Measurements from ENCODE around the gene C1orf198.

C1orf198 gene

DNA sequence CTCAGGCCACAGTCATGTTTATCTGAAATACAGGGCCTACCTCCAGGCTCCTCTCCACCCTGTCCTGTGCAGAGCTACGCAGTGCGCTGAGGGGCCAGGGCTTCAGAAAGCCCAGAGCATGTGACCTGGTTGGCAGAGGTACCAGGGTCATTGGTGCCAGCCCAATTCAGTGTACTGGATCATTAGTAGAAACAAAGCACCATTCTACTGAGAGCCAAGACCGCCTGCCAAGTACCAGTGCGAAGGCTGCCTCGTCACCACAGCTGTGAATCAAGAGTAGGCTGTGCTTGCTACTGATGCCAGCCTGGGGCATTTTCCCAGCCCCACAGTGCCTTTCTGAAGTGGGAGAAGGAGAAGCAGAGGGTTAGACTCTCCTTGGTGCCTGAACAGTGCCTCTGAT lies 61.3 kb downstream of the C1orf198 start:
- no peak for DNase-seq

DNA sequence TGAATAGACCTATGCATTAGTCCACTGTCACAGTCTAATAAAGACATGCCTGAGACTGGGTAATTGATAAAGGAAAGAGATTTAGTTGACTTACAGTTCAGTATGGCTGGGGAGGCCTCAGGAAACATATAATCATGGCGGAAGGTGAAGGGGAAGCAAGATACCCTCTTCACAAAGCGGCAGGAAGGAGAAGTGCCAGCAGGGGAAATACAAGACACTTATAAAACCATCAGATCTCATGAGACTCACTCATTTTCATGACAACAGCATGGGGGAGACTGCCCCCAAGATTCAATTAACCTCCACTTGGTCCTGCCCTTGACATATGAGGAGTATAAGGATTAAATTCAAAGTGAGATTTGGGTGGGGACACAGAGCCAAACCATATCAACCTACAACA lies 61.8 kb downstream of the C1orf198 start:
- no peak for DNase-seq

DNA sequence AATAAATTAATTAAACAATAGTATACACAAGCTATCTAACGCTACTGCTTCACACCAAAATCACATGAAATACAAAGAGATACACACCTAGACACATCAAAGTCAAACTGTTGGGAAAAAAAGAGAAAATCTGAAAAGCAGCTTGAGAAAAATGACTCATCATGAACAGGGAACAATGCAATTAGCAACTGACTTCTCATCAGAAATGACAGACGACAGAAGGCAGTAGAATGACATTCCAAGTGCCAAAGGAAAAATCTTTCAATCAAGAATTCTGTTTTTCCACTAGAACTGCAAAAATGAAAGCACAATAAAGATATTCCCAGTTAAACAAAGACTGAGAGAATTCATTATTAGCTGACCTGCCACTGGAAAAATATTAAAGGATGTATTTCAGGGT lies 63.9 kb downstream of the C1orf198 start:
- no peak for DNase-seq

DNA sequence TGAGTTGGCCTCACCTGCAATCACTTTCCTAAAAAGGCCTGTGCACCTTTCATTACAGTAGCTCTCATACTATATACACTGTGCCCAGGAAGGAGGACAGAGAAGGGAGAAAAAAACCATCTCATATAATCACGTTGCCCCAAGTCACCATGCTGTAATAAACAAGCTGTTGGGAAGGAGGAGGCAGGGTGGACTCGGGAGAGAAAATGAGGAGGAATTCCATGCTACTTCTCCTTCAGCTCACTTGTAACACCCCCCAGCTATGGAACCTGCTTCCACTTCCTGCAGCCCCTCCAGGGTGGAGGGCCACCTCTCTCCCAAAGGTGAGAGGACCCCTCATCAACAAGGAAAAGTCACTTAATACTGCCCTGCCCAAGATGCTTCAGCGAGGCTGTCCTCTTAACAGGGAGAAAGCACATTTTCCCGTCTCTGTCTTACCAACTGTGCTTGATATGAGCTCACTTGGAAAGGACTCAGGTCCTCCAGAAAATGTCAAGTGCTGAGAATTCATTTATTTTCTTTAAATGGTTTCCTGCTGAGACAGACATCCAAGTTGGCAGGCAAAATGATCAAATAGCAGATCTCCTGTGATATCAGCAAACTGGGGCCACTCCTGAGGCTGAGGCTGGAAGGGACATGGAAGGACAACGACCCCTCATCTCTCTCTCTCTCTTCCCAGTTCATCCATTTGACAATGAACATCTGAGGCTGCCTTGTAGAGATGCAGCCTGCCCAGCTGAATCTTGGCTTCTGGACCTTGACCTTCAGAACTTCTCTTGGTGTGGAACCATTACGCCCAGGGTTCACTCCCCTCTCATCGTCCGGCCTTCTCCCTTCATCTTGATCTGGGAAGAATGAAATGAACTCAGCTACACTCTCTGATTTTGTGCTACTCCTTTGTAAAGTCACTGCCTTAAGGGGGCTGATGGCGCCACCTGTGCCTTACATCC lies 67.2 kb downstream of the C1orf198 start:
- DNase-seq: no peak

DNA sequence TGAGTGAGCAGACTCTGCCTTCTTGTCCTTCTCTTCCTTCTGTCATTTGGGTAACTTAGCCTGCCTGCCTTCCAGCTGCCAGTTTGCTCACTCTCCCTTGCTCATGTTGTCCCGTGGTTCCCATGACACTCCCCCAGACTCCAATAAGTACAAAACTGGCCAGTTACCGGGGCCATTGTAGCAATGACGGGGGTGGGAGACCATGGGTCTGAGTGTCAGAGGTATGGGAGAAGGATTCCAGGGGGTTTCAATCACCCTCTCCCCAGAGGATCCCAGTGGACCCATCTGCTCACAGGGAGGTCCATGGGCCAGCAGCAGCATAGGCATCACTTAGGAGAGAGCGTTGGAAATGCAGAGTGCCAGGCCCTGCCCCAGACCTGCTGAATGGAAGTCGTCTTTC lies 69.8 kb downstream of the C1orf198 start:
- DNase-seq: no peak

DNA sequence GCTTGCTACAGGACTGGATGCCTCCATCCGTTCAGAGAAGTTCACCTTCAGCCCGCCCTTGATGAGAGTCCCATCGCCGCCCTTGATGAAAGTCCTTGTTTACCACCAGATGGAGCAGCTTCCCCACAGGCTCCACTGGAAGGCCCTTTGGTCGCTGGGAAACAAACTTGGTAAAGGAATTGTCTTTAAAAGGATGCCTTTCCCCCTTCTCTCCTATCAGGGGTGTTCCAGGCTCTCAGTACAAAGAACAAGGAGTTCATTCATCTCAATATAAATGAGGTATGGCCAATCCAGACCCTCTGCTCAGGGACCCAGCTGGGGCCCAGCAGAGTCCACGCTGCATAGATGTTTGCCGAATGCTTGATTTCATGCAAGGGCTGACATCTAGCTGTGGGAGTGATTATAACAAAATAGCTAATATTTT lies 70.4 kb downstream of the C1orf198 start:
- peak; percentile 31 for DNase-seq

DNA sequence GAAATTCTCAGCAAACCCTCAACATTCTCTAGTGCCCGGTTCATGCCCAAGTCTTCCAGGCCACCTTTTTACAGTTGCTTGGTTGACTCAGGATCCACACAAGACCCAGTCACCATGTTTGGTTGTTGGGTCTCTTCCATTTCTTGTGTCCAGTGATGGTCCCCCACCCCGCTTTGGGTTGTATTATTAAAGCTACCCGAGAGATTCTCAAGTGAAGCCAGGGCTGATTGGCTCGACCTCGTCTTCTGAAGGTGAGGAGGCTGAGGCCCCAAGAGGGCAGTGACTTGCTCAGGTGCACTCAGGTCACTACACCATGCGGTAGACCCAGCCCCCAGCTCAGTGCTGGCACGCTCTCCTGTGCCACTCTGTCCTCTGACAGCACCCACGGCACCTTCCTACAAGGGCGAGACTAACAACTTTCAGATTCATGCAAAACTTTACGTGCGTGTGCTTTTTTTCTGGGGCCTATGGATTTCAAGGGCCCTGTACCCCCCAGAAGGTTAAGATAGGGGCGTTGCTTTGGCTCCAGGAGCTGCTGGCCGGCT lies 70.9 kb downstream of the C1orf198 start:
- DNase-seq: no peak

DNA sequence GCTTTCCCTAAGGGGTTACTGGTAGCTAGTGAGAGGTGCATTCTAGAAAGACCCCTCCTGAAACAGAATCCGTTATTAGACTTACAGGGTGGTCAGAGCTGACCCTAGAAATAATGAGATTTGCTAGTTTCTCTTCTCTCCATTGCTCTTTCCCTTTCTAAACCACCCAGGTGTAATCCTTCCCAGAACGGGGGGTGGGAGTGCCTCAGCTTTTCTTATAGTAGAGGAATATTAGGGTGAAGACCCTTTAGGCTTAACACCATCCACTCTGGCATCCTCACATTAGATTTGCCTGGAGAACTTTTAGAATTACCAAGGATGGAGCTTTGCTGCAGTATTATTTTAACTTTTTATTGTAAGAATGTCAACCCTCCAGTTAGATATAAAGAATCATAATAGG lies 71.7 kb downstream of the C1orf198 start:
- no peak for DNase-seq

DNA sequence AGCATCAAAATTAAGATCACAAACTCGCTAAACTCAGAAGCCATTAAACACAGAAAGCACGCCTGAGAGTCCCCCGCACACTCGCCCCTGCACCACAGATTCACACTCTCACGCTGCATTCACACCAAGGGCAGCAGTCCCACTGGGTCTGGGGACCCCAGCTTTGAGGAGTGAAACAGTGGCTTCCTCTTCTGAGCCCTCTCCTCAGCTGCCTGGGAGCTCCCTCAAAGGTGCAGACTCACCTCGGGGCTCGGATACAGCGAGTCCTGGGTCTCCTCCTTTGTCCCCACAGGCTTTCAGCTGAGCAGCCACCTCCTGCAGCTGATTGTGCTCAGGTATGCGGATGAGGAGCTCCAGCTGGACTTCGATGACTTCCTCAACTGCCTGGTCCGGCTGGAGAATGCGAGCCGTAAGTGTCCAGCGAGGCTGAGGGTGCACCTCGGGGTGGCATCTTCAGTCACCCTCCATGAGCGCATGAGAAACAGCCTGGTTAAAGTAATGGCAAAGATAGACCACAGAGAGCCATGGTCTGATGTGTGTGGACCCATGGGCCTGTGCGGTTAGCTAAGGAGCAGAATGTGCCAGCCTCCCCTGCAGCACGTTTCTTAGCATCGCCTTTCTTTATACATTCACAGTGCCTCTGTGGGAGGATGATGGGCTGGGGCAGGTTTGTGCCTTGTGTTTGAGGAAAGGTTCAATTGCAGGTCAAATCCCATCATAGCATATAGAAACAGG lies 73.3 kb downstream of the C1orf198 start:
- DNase-seq: no peak

DNA sequence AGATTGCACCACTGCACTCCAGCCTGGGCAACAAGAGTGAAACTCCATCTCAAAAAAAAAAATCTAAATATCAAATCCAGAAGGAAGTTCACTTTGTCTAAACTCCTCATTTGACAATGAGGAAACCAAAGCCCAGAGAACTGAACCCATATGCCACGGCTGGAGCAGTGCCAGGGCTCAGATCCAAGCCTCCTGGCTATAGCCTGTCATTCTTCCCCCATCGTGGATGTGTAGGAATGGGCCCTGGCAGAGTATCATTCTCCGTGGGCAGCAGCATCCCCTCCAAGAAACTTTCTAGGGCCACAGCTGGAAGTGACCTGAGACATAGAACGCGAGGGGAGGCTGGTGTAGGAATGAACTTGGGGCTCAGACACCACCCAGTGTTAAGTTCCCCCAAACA lies 73.9 kb downstream of the C1orf198 start:
- DNase-seq: no peak

DNA sequence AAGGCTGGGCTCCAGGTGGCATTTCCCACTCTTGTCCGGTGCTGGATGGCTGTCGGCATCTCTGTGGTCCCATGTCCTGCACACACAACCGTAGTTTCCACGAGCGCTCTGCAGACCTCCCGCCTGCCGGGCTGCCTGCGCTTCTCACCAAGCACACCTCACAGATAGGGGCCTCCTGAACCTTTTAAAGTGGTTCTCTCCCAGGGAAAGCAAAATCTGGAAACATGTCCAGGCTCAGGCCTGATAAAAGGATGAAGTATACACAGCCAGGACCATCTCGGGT lies 74.9 kb downstream of the C1orf198 start:
- DNase-seq: no peak

DNA sequence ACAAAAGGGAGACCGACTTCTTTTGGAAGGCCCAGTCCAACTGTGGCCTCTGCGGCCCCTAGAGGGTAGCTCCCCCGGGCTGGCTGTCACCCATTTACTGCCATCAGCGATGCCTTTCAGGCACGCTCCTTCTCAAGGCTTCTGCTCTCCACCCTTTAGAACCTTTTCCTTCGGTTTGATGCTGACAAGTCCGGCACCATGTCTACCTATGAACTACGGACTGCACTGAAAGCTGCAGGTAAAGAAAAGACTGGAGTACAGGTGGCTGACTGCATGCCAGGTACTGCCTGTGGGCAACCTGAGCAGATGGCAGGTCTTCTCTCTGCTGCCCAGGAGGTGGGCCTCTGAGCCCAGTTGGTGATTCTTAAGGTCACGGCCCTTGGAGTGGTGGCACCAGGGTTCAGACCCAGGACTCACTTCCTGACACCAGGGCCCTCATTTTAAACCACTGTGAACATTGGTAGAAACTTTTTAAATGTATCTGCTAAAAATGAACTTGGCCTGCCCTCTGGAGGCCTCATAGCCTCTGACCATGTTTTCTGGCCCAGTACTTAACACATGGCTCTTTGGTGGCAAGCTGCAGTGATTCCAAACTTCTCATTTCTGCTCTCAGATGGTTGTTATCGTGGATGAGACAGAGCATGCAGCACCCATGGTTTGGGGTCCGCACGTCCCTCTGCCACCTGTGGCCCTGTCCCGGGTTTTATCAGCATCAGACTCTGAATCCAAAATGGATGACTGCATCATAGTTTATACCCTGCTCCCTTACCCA lies 75.4 kb downstream of the C1orf198 start:
- no peak for DNase-seq

DNA sequence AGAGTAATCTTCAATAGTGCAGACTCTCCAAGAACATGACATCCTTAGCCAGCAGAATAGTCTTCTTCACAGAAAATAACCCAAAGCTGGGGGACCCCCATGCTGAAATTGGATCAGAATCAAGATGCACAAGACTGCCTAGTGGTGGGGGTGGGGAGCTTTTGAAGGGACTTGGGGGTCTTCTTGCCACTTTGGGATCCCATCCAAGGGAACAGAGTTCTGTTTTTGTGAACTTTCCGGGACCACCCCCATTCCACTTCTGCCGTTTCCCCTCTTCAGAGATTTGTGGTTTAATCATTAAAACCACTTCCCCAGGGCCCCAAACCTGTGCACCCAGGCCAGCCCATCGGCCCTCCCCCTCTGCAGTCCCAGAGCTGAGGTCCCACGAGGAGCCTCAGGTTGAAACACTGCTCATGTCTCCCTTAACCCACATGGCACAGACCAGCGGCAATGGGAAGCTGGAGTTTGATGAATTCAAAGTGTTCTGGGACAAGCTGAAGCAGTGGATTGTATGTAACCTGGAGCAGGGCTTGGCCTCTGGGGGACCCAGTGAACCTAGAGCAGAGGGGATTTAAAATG lies 76.2 kb downstream of the C1orf198 start:
- DNase-seq: no peak

DNA sequence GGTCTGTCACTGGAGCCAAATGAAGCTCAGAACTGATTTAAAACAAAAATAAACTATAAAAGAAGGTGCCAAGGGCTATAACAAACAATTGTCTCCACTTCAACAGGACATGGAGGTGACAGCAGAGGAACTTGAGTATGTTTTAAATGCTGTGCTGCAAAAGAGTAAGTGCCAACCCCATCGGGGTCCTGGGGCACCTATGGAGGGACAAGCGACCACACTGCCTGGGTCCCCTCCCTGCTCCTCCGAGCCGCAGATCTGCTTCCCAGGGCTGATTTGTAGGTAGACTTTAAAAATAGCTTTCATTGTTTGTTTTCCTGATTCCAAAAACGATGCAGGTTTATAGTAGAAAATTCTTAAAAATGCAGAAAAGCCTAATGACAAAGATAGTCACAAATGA lies 78.3 kb downstream of the C1orf198 start:
- DNase-seq: no peak

DNA sequence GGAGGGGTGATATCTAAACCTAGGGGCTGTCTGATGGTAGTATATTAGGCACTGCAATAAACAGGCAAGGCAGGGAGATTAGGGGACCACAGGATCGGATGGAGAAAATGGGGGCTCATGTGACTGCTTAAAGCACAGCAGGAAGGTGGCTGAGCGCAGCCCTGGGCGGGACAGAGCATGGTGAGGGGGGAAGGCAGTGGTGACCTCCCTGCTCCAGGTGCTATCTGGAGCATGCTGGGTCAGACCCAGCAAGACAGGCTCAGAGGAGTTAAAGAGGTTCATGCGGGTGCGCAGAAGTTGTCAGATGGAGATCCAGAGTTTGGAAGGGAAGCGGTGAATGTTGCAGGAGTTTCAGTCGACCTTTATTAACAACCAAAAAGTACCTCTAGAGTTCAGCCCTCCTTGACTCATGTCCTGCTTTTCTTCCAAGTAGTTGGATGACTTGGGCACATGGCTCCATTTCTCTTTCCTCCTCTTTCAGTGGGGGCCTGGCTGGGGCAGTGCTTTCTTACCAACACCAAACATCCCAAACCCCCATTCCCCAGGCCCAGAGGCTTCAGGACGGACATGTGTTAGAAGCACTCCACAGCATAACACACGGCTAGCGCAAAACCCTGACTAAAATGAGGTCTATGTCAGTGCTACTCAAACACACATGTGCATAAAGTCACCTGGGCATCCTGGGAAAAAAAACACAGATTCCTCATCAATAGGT lies 79.6 kb downstream of the C1orf198 start:
- no peak for DNase-seq

DNA sequence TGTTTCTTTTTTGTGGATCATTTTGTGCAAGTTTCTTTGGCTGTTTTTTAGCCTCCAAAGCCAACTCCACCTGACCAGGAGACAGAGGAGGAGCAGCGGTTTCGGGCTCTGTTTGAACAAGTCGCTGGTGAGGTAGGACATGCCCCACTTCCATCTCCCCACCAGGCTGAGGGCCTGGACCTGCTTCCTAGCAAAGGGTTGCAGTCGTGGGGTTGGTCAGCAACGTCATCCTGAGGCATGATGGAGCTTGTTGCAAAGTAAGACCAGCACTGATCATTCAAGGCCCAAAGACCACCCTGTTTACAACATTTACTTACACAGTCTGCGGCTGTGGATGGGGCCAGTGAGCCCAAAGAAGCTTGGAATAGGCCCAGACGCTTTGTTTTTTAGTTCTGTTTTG lies 80.8 kb downstream of the C1orf198 start:
- no peak for DNase-seq

Data from DMS153 (cell line).